NCI-H748 (cell line): ENCODE results near the gene SCNM1.
A peak's percentile ranks its signal among the peaks of the same experiment; 100 is the strongest.
"Not testable (repeated sequence)": the region's sequence is repeated elsewhere in the genome, so short reads cannot be mapped to it uniquely, and the experiment has no call there.

Source experiments
- DNase-seq: peaks from one replicate; lab custom pipeline; 2025; ENCODE audit not compliant: unreplicated experiment; lab: John Stamatoyannopoulos, UW

The SCNM1 gene

DNA sequence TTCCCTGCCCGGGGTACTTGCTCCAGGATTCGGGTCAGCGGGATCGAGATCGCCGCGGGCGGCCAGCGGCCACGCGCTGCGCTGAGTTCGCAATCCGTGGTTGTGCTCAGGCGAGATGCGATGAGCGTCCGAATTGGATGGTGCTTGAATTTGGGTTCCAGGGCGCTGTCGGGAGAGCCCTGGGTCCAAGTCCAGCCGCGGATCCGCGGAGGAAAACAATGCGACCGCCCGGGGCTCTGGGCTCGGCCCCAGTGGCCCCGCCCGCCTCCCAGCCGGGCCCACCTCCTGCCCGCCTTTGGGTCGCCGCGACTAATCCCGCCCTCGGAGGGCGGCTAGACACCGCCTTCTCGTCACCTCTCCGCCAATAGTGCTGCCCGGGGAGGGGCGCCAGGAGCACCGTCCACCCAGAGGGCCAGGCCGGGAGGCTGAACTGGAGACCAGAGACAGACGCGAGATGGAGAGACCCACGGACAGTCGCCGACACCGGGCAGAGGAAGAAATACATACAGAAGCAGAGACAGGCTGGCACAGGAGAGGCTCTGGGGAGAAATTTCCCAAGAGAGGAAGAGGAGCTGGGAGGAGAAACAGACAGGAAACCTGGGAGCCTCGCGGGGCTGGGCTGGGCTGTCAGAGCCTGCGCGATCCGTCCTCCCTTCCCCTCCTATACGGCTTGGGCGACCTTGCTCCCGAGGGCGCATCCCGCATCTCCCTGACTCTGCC, 19.4 kb upstream of the SCNM1 start, which contains the start of gene SEMA6C:
Gene SEMA6C (minus strand): TSS at position 220 of the 720 bp plus-strand sequence. CDS start 4,010 bp downstream, outside the sequence.
- DNase-seq, result peak; percentile 93

DNA sequence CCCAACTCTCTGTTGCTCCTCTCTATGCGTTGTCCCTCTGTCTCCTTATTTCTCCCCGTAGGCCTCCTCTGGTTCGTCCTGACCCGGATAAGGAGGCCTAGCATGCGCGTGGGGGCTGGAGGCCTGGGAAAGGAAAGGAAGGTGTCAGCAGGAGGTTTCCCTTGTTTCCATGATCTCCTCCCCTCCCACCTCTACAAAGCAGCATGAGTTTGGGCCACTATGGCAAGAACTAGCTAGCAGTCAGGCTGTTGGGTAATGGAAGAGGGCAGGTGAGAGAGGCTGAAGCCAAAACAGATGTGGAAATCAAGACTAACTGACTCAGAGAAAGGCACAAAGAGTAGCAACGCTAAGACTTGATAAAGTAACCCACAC, 18.8 kb upstream of the SCNM1 start:
- DNase-seq, result no peak

DNA sequence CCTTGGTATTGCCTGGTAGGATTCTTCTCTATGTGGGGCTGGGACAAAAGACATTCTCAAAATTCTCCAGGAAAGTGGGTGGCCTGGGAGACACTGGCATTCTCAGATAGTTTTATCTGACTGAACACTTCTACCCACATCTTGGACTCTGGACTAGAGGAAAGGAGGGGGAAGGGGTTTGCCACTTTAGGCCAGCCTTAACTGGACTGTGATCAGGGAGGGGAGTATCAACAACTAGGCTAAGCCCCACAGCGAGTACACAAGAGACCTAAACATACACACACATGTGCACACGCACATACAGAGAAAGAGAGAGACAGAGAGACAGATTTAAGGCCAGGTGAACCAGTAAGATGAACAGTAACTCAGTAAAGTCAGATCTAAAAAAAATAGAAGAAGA, 18.3 kb upstream of the SCNM1 start:
- no peak for DNase-seq

DNA sequence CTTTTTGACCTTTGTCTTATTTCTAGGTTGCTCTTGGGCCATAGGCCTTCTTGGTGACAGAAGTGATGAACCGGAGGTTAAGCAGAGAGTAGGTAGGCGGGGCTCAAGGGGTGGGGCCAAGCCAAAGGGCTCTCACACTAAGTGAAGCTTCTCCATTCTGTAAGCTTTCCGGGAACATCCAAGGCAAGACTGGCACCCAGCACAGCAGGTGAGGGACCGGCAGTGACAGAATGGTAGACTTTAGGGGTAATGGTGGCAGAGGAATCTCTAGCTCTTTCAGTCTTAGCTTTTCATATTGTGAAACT, 9.5 kb upstream of the SCNM1 start, which contains the start of gene TNFAIP8L2:
Gene TNFAIP8L2 (plus strand): TSS at position 135 of the 305 bp plus-strand sequence. CDS start 2,049 bp downstream, outside the sequence.
- no peak for DNase-seq

DNA sequence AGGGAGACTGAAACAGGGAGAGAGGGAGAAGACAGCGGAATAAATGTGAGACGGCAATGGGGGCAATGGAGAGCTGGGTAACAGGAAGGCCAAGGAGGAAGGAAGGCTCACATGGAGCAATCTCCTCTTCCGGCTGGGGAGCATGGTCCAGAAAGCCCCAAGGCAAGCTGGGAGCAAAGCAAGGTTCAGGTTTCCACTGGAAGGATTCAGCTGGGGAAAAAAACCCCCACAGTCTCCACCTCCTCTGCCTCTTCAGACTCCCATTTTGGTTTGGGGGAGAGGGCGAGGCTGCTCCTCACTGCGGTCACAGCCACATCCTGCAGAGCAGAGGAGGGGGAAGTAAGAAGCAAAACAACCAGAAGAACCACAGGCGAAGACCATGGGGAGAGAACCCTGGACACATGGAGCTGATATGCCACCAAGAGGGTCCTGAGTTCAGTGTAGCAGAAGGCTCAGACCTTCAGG, 8.8 kb upstream of the SCNM1 start:
- DNase-seq, result no peak

DNA sequence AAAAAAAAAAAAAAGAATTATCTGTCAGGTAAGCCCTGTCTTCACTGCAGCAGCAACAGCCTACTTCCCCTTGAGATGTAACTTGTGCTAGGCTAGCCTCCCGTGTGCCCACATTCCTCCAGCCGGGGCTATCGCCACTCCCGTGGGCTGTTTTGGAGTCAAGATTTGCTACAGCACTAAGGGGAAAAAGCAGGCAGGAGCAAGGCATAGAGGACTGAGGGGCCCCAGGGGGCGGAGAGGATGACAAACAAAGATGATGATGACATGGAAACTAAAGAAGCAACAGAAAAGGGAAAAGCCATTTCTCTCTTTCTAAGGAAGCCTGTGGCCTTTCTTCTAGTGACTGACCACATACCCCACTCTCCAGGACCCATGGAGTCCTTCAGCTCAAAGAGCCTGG, 7.6 kb upstream of the SCNM1 start:
- no peak for DNase-seq

DNA sequence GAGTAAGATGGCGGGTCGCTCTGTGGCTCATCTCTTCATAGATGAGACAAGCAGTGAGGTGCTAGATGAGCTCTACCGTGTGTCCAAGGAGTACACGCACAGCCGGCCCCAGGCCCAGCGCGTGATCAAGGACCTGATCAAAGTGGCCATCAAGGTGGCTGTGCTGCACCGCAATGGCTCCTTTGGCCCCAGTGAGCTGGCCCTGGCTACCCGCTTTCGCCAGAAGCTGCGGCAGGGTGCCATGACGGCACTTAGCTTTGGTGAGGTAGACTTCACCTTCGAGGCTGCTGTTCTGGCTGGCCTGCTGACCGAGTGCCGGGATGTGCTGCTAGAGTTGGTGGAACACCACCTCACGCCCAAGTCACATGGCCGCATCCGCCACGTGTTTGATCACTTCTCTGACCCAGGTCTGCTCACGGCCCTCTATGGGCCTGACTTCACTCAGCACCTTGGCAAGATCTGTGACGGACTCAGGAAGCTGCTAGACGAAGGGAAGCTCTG, 7.1 kb upstream of the SCNM1 start:
- DNase-seq, result no peak

DNA sequence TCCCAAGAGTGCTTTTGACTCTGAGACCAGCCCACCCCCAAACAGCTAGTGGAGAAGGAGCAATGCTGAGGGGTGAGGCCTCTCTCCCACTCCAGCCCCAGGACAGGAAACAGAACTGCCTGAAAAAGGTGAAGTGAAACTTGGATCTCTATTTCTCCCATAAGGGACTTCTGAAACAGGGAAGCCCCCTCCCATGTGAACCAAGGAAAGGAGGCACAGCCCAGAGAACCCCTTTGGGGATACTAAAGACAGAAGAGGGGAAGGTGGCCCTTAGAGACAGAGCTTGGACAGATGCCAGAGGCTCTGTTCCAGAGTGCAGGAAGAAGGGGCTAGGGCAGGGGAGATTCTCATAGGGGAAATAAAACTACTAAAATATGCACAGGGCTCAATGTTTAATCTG, 6.6 kb upstream of the SCNM1 start:
- DNase-seq, result no peak

DNA sequence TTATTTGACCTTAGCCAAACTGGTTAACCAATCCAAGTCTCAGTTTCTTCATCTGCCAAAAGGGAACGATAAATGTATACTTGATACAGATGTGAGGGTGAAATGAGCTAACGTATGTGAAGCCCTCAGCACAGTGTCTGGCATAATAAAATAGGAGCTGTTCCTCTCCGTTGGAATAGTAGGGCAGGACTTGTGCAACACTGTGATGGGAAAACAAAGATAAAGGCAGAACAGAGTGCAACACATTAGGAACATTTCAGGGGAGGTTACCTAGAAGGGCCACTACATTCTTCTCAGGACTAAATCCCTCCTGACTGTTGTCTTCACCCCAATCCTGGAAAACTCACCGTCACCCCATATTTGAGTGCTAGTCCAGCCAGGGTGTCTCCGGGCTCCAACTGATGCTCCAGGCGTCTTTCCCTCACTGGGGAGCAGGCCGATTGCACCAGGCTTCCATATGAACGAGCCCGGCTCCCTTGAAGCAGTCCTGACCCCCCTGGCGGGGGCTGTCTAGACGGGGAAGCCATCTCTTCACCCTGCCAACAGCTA, 1.1 kb upstream of the SCNM1 start:
- no peak for DNase-seq

DNA sequence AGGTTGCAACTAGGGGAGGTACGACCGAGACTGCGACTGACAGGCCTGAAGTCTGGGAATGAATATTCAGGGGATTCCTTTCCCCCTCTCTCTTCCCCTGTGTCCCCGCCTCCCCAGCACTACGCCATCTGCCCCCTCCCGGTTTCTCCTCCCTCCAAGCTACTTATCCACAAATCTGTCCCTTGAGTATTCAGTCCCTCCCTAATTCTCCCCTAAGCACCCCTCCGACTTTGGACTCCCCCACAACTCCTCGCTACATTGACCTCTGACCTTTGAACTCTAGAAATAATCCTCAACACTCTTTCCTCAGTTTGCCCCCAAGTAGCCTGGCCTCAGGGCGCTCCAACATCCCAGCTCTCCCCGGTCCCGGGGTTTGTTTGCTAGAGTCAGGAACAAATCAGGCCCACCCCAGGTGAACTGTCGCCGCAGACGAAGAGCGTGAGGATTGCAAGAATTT, 635 bp upstream of the SCNM1 start:
- DNase-seq, result peak; percentile 71

DNA sequence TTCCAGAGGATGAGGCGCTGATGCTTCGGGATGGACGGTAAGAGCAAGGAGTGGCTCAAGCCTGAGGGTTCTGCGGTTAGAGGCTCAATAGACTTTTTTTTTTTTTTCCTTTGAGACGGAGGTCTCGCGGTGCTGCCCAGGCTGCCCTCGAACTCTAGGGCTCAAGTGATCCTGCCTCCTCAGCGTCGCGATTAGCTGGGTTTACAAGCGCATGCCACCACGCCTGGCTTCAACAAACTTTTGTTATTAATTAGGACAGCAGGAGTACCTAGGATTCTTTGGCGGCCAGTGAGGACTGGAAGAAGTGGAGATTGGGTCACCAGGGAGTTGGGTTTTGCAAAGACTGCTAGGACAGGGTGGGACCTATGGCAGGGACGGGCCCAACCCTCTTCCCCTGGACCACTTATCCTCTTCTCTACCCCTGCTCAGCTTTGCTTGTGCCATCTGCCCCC, 587 bp downstream of the SCNM1 start:
- DNase-seq, result peak; percentile 29

DNA sequence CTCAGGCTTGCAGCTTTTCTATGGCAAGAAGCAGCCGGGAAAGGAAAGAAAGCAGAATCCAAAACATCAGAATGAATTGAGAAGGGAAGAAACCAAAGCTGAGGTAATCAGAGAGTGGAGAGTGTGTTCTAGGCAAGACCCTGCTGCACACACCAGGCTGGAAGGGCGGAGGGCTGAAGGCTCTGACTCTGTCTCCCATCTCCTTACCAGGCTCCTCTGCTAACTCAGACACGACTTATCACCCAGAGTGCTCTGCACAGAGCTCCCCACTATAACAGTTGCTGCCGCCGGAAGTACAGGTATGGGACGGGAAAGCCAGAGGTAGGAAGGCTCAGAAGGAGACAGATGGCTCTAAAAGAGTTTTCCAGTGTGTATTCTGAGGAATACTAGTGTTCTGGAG, 1.2 kb downstream of the SCNM1 start:
- DNase-seq, result no peak

DNA sequence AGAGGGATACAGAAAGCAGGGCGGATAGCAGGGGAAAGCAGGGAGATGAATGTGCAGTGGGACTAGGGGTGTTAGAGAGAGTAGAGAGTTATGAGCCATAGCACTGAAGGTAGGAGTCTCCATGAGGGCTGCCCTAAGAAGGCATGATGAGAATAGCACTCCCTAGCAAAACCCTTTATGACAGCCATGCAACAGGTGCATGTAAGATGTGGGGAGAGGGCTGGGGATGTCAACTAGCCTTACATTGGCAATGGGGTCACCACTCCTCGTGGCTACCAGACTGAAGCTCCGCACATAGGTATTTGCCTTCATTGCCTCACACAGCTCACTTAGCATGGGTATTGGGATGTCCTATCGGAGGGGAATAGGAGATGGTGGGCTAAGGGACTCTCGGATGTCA, 5.2 kb downstream of the SCNM1 start:
- no peak for DNase-seq

DNA sequence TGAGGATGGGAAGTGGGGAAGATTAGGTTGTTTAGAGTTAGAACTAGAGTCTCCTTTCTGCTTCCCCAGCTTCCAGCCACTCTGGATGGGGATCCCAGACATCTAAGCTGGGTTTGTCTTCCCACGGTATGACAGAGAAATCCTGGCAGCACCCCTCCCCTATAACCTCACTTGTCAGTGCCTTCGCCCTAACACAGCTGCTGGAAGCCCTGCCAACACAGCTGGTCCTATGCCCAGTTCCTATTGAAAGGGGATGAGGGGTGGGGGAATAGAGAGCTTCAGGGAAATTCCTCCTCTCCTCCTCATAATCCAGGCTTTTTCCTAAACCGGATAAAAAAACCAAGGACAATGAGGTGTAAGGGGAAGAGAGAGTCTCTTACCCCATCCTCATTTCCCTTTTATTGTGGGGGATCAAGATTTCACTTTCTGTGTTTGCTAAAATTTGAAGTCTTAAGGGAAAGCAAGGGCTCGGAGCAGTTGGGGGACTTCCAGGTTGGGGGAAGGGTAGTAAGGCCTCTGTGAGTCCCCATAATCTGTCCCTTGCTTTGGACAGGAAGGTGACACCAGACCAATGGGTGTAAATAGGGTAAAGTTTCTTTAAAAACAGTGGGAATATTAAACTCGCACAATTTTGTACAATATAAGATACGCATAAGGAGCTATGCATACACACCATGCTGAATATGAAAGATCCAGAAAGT, 9.2 kb downstream of the SCNM1 start:
- no peak for DNase-seq

DNA sequence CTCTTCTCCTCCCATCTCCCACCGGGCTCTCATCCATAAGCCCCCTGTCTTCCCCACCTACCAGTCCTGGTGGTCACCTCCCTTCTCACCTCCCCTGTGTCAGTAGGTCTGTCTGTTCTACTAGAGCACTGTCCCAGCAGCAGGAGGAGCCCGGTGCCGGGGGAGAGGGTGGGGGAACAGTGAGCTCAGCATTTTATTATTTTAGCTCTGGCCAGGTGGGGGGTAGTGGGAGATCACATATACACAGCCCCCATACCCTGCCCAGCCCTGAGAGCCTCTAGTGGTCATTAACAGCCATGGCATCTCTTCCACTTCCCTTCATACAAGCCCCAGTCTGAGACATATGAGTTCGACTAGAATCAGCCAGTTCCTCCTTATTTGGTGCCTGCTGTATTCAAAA, 9.9 kb downstream of the SCNM1 start, which contains the start of gene TMOD4:
Gene TMOD4 (minus strand): TSS at position 119 of the 400 bp plus-strand sequence. CDS start 1,106 bp downstream, outside the sequence.
- DNase-seq, result no peak

DNA sequence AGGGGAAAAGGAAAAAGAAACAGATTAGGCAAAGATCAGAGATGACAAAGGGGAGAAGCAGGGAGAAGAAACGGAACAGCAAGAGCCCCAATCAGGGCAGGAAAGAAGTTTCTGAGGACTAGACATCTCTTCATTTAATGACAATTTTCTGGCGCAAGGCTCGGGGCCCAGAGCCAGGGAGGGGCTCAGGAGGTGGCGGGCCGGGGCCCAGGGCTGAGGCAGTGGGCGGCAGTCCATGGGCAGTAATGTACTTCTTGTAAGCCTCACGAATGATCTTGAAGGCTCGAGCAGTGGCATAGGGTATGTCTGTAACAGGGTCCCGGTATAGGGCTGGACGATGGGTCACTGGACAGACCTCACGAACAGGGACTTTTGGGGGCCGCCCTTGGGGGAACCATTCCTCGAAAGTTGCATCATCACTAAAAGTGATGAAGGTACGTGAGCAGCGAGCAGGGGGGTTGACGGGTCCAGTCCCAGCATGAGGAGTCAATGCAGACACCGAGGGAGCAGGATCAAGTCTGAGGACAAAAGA, 10.6 kb downstream of the SCNM1 start:
- no peak for DNase-seq

DNA sequence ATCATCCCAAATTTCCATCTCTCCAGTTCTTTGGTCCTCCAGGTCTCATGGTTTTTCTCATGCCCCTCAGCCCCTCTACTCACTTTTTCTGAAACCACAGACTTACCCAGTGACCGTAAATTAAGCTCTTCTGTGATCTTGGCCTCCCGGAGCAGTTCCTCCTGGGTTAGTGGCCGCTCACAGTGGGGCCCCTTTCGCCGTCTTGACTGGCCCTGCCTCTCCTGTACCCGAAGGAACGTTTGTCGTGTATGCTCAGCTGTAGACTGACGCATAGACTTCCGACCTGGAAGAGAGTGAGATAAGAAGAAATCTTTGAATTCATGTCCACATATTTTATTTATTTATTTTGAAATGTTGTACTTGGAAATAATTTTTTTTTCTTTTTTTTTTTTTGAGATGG, 18.3 kb downstream of the SCNM1 start:
- no peak for DNase-seq

DNA sequence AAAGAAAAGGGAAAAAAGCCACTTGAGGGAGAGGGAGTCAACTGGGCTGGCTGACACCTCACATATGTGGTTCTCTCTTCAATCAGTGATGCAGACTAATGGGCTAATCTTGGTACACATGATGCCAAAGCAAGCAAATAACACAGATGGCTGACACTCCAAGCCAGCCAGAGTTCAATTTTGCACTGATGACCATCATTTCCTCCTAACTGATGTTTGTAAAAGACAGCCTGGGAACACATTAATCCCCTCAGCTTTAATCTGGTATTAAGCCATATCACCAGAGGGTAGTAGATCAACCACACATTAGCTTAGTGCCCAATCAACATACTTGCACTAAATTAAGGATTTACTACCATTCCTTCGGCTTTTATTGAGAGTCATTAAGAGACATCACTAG, 21.3 kb downstream of the SCNM1 start:
- DNase-seq, result no peak

DNA sequence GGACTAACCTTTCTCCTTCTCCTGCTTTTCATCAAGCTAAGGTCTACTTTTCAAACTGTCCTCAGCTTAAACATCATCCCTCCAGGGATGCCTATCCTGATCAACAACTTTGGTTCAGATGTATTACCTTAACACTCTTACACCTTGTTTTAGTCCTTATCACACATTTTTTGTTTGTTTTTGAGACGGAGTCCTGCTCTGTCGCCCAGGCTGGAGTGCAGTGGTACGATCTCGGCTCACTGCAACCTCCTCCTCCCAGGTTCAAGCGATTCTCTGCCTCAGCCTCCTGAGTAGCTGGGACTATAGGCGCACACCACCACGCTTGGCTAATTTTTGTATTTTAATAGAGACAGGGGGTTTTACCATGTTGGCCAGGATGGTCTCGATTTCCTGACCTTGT, 22.7 kb downstream of the SCNM1 start:
- not testable (repeated sequence) for DNase-seq

DNA sequence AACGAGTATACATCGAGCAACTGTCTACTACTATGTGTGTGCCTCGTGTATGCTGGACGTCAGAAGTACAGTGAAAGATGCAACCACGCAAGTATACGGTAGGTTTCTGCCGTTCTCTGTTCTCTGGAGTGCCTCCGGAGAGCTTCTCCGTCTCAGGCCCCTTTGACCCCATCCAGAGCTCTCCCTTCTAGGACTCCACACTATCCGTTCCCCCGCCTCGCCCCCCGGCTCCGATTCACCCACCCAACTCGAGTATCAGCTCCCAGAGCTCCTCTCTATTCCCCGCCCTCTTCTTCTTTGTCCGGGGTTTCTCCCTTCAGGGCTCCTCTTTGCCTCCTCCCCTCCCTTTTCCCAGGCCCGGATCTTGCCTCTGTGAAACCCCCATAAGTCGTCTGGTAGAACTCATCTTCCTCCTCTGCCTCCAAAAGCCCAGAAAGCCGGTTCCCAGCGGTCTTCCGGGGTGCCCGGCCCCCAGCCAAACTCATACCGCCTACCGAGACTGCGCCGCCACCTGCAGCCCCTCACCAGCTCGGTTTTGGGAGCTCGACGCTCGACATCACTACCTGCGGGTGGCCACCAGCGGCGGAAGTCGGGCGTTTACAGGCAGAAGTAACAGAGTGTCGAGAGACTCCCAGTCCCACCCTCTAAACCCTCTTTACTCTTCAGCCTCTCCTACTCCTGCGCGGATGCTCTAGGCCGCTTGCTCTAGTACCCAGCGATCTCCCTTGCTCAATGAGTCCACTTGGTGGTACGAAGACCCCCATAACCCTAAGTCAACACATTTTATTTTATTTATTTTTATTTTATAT, 23.9 kb downstream of the SCNM1 start, which contains the start of gene VPS72:
Gene VPS72 (minus strand): TSS at position 561 of the 809 bp plus-strand sequence. CDS start 76 bp downstream, at position 485.
- DNase-seq, result peak; percentile 94

DNA sequence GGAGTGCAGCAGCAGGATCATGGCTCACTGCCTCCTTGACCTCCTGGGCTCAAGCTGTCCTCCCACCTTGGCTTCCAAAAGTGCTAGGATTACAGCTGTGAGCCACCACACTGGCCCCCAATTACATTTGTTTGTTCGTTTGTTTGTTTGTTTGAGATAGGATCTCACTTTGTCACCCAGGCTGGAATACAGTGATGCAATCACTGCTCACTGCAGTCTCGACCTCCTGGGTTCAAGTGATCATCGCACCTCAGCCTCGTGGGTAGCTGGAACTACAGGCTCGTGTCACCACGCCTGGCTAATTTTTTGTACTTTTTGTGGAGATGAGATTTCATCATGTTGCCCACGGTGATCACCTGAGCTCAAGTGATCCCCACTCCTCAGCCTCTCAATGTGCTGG, 26.1 kb downstream of the SCNM1 start:
- DNase-seq, result no peak
